Endothelial cell of umbilical vein (primary cell): ENCODE measurements around the gene KCNMA1. TPM values are rescaled to one million over a fixed set of nuclear protein-coding genes. Genes with fewer than 3 reads are reported as not detected.

Source experiments
- BruUV-seq: library from RNA; stranded (reverse); fragments of 400-500 nt; replicated peaks from 2 replicates; lab custom pipeline; 2021; lab: Mats Ljungman, UMichigan
- CTCF ChIA-PET: fragments of 300-600, 350-600 bp; sonication (Branson Sonifier 250); formaldehyde crosslinking; loops from one replicate; lab custom pipeline; 2021; ENCODE audit warnings: antibody characterized with exemption, inconsistent platforms; lab: Charles Lee
- POLR2A ChIA-PET: fragments of 300-600, 350-600 bp; sonication (Branson Sonifier 250); formaldehyde crosslinking; loops from one replicate; lab custom pipeline; 2021; ENCODE audit warnings: antibody characterized with exemption, inconsistent platforms; lab: Charles Lee
- DNase-seq: peaks from one replicate; pipeline ENCODE4 v3.0.0-alpha.2; 2011; ENCODE audit warnings: low read depth, low spot score
- FAIRE-seq: peaks from 2 replicates; lab custom pipeline; 2011; peaks lifted over from hg19 to GRCh38; lab: Jason Lieb, UNC
- H2AFZ ChIP-seq: 2 replicates; pipeline ENCODE4 v1.6.0; 2012; ENCODE audit warnings: low read depth, low read length, control low read depth, inconsistent platforms
- H3K27ac ChIP-seq: 2 replicates; pipeline ENCODE4 v1.5.1; 2011; ENCODE audit warnings: low read depth, mild to moderate bottlenecking, control low read depth, low read length, moderate library complexity; ENCODE audit not compliant: insufficient read depth
- H3K27me3 ChIP-seq, 2 experiments: 2 replicates each; pipeline versions ENCODE4 v1.6.0 to v1.6.1; 2011; ENCODE audit warnings: low read length in 2 of 2, mixed read lengths in 1 of 2; ENCODE audit not compliant: control insufficient read depth in 2 of 2, insufficient read depth in 2 of 2
- H3K36me3 ChIP-seq, 2 experiments: 2 replicates in 1 of 2; 3 replicates in 1 of 2; pipeline ENCODE4 v1.5.1; 2011; ENCODE audit warnings: low read length in 2 of 2, mild to moderate bottlenecking in 1 of 2, moderate library complexity in 1 of 2; ENCODE audit not compliant: control insufficient read depth in 2 of 2, insufficient read depth in 2 of 2; ENCODE audit errors: extremely low read depth in 1 of 2
- H3K4me1 ChIP-seq: 3 replicates; pipeline ENCODE4 v1.5.1; 2011; ENCODE audit warnings: mild to moderate bottlenecking, low read length; ENCODE audit not compliant: control insufficient read depth, insufficient read depth; ENCODE audit errors: extremely low read depth
- H3K4me2 ChIP-seq: 2 replicates; pipeline ENCODE4 v1.6.1; 2011; ENCODE audit warnings: low read length, control low read depth, mixed read lengths; ENCODE audit not compliant: insufficient read depth
- H3K4me3 ChIP-seq, 3 experiments: fragments of 200-600 bp in 1 of 3; sonication (generic), shearing (Covaris generic) in 1 of 3; replicated peaks in 1 of 3; 2 replicates each; pipeline ENCODE4 v1.5.1; 2011 to 2016; ENCODE audit warnings: control low read depth in 3 of 3, low read length in 3 of 3, mild to moderate bottlenecking in 2 of 3, inconsistent platforms in 1 of 3, low read depth in 1 of 3, moderate library complexity in 1 of 3; ENCODE audit not compliant: insufficient read depth in 1 of 3
- H3K79me2 ChIP-seq: 2 replicates; pipeline ENCODE4 v1.6.0; 2012; ENCODE audit warnings: low read length, inconsistent platforms; ENCODE audit not compliant: control insufficient read depth, insufficient read depth
- H3K9ac ChIP-seq: replicated peaks from 2 replicates; pipeline ENCODE3; 2011; ENCODE audit warnings: low read length, control low read depth; ENCODE audit not compliant: insufficient read depth; ENCODE audit errors: extremely low read depth
- H3K9me1 ChIP-seq: replicated peaks from 3 replicates; pipeline ENCODE4 v1.6.0; 2011; ENCODE audit warnings: mild to moderate bottlenecking, low read length; ENCODE audit not compliant: control insufficient read depth, insufficient read depth; ENCODE audit errors: extremely low read depth
- H3K9me3 ChIP-seq: replicated peaks from 2 replicates; pipeline ENCODE4 v1.5.1; 2012; ENCODE audit warnings: low read length, inconsistent platforms; ENCODE audit not compliant: control insufficient read depth, insufficient read depth
- H4K20me1 ChIP-seq: replicated peaks from 2 replicates; pipeline ENCODE3; 2011; ENCODE audit warnings: mild to moderate bottlenecking, low read length; ENCODE audit not compliant: control insufficient read depth, insufficient read depth; ENCODE audit errors: extremely low read depth
- CTCF ChIP-seq, 2 donors: IDR thresholded peaks; 1 replicate in 1 of 2; 2 replicates in 1 of 2; pipeline ENCODE4 v1.5.1; 2011; ENCODE audit warnings: low read length in 2 of 2, mild to moderate bottlenecking in 2 of 2, moderate library complexity in 2 of 2, control low read depth in 1 of 2, inconsistent platforms in 1 of 2, low read depth in 1 of 2; ENCODE audit not compliant: insufficient read depth in 1 of 2; ENCODE audit errors: extremely low read depth in 1 of 2
- EZH2 ChIP-seq: IDR thresholded peaks from 2 replicates; pipeline ENCODE4 v1.6.1; 2012; ENCODE audit warnings: borderline replicate concordance, low read depth, mild to moderate bottlenecking, moderate library complexity, low read length, inconsistent platforms; ENCODE audit not compliant: severe bottlenecking
- FOS ChIP-seq: IDR thresholded peaks from 2 replicates; pipeline ENCODE4 v1.6.1; 2011; ENCODE audit warnings: mild to moderate bottlenecking, low read length, moderate library complexity, borderline replicate concordance; ENCODE audit not compliant: insufficient read depth
- GATA2 ChIP-seq: IDR thresholded peaks from 2 replicates; pipeline ENCODE4 v1.7.0; 2011; ENCODE audit warnings: low read depth, mild to moderate bottlenecking, moderate library complexity, mixed read lengths, low read length; ENCODE audit not compliant: insufficient read length, insufficient read depth
- JUN ChIP-seq: IDR thresholded peaks from 2 replicates; pipeline ENCODE4 v1.6.1; 2011; ENCODE audit warnings: borderline replicate concordance, low read depth; ENCODE audit not compliant: insufficient read length, insufficient read depth
- MAX ChIP-seq: IDR thresholded peaks from 2 replicates; pipeline ENCODE4 v1.6.1; 2011; ENCODE audit not compliant: insufficient read depth, insufficient read length
- MYC ChIP-seq: IDR thresholded peaks from one replicate; pipeline ENCODE4 v1.6.1; 2011; ENCODE audit warnings: mild to moderate bottlenecking, low read depth, low read length
- POLR2A ChIP-seq: IDR thresholded peaks from 2 replicates; pipeline ENCODE4 v1.6.1; 2012; ENCODE audit warnings: low read depth, mild to moderate bottlenecking, control low read depth, low read length
- POLR2AphosphoS5 ChIP-seq: IDR thresholded peaks from 2 replicates; pipeline ENCODE4 v1.6.1; 2012; ENCODE audit warnings: low read depth, mild to moderate bottlenecking, control low read depth, low read length, moderate library complexity; ENCODE audit not compliant: insufficient read depth
- dilution Hi-C: fragments of 300-500 bp; cut with MboI; formaldehyde crosslinking; loops from one replicate; pipeline ENCODE4 v1.15.0; 2019; ENCODE audit warnings: low sequenced_read_pairs; ENCODE audit not compliant: extremely low pct_ligation_motif_present
- intact Hi-C: fragments of 100-400 bp; cut with micrococcal nuclease; formaldehyde crosslinking; loops from one replicate; pipeline ENCODE4 v1.10.0; 2022
- polyA plus RNA-seq, 4 experiments: library from polyadenylated mRNA; depleted of rRNA in 3 of 4; stranded (reverse) in 3 of 4; unstranded in 1 of 4; fragments of >200 nt; gene quantifications; 2 replicates each; pipeline versions ENCODE4 v1.2.1 to v1.2.3, GENCODE V29; 2011 to 2012; ENCODE audit warnings: missing spikeins in 1 of 4
- total RNA-seq: library from RNA; stranded (reverse); gene quantifications from 2 replicates; pipeline ENCODE4 v1.2.3, GENCODE V29; 2021

The KCNMA1 gene
- total and polyA plus RNA-seq, 2 donors (not counting 3 experiments of a cell fraction or from before 2014, with no cell fraction given) = 0.10 to 0.82 TPM

GRCh38 chr10:77478247-77478961 is 159.2 kb downstream of the KCNMA1 start:
- no peak overlapping the region for H3K9ac ChIP-seq
- H3K79me2 ChIP-seq = no peaks in the 10 kb centered on the region
- H3K27me3 ChIP-seq = peaks cover 1 to 7% of the 10 kb centered on the region in 2 experiments
- DNase-seq (no peak), FAIRE-seq (no peak)
- H3K27ac ChIP-seq = no peak overlapping the region
- H3K4me1 ChIP-seq = no peaks in the 10 kb centered on the region
- CTCF ChIA-PET = interaction anchor here (0.6 kb wide), 1 partner anchor 312 kb away, joined by 3 read pairs; no protein-coding TSS in a partner anchor
- BruUV-seq = no TSS peak
- no peak overlapping the region for H2AFZ ChIP-seq
- H3K4me3 ChIP-seq = no peak overlapping the region
- POLR2A ChIA-PET = no interaction called here
- H3K9me1 ChIP-seq = no peaks in the 10 kb centered on the region
- intact Hi-C loops = no loop called here
- no peaks in the 10 kb centered on the region for H4K20me1 ChIP-seq
- H3K4me2 ChIP-seq = no peak overlapping the region
- TF ChIP-seq GATA2 (no peak), EZH2 (no peak), CTCF (IDR thresholded peaks at IDR 0.05; ENCODE audit: extremely low read depth in 1 of 2, insufficient read depth in 1 of 2, low read depth in 1 of 2, low read length in 2 of 2) (no peak), FOS (no peak), POLR2AphosphoS5 (no peak), JUN (no peak), MYC (no peak), POLR2A (no peak), MAX (no peak)
- no peaks in the 10 kb centered on the region for H3K36me3 ChIP-seq
- dilution Hi-C loops = no loop called here
- H3K9me3 ChIP-seq = no peaks in the 10 kb centered on the region
